Adipose tissue (tissue), 3 donors: ENCODE measurements around the gene BMPER. TPM values are rescaled to one million over a fixed set of nuclear protein-coding genes. Genes with fewer than 3 reads are reported as not detected.

ENCODE experiments used
- H3K27ac ChIP-seq: one replicate; pipeline ENCODE4 v1.5.1; 2013; ENCODE audit warnings: low read depth, low read length
- WGBS, 3 donors: extraction: QIAGEN DNeasy Blood & Tissue Kit; methylation state at CpG; one replicate each; pipeline ENCODE4 v1.1.7; 2013; 5-methylcytosine and 5-hydroxymethylcytosine counted together
- polyA plus RNA-seq, 3 donors: library from polyadenylated mRNA; stranded (reverse); fragments of 200-250 nt; gene quantifications; one replicate each; pipeline ENCODE4 v1.2.3, GENCODE V29; 2013
- donor health status: healthy with polysubstance abuse.
- donor health status: Bipolar disorder and iron deficiency.
- donor health status: healthy.

Gene BMPER
- polyA plus RNA-seq, 3 donors, result 1.2 to 9.3 (median 4.8) TPM

DNA sequence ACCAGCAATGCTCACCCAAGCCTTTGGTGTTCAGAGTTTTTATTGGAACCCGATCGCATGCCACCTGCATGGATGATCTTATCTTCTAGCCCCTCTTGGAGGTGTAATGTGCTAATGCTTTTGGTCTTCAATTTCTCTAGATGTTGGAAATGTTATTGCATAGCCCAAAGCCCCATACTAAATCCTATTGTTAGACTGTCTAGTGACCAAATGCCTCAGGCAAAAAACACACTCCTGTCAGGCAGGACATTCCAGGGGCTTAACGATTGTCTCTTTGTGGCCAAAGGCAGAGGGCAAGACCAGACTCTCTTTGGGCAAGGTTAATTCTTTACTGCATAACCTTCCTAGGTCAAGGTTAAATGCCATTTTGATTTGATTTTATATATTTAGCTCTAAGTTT, 187.9 kb downstream of the BMPER start:
- no peak overlapping the region for H3K27ac ChIP-seq
- 86 to 90% (median 89%) methylated on average over 3 of the region's 3 CpGs for WGBS, 3 donors

GRCh38 chr7:34096198-34096651, 190.9 kb downstream of the BMPER start:
- no peak overlapping the region for H3K27ac ChIP-seq
- 26 to 61% (median 53%) methylated on average over 4 of the region's 4 CpGs for WGBS, 3 donors

GRCh38 chr7:34096777-34097176, 191.4 kb downstream of the BMPER start:
- H3K27ac ChIP-seq, result no peak overlapping the region
- 36 to 52% (median 42%) methylated on average over 2 of the region's 2 CpGs for WGBS, 3 donors

GRCh38 chr7:34100661-34101060, 195.3 kb downstream of the BMPER start:
- WGBS, 3 donors, result 60 to 92% (median 80%) methylated on average over 4 of the region's 4 CpGs
- no peak overlapping the region for H3K27ac ChIP-seq

DNA sequence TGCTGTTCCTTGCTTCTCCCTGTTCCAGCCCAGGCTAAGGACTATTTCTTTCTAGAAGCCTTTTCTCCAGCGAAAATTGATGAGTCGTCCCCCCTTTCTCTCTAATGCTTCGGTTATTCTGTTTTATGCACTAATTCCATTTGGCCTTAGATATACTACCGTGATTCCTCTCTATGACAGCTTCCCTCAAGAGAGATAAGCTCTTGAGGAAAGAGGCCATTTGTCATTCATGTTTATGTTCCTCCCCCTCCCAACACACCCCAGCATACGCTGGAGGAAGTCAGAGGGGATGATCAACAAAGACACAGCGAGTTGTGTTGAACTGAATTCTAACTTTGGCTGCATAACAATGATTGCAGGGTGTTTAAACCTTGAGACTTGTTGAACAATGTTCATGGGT, 198.8 kb downstream of the BMPER start:
- 29 to 42% (median 35%) methylated on average over 6 of the region's 6 CpGs for WGBS, 3 donors
- no peak overlapping the region for H3K27ac ChIP-seq

GRCh38 chr7:34104992-34105391, 199.7 kb downstream of the BMPER start:
- WGBS, 3 donors, result 75 to 89% (median 85%) methylated on average over 1 of the region's 1 CpG
- no peak overlapping the region for H3K27ac ChIP-seq

GRCh38 chr7:34107276-34107675, 201.9 kb downstream of the BMPER start:
- no peak overlapping the region for H3K27ac ChIP-seq
- WGBS, 3 donors, result 46 to 72% (median 59%) methylated on average over 5 of the region's 5 CpGs

DNA sequence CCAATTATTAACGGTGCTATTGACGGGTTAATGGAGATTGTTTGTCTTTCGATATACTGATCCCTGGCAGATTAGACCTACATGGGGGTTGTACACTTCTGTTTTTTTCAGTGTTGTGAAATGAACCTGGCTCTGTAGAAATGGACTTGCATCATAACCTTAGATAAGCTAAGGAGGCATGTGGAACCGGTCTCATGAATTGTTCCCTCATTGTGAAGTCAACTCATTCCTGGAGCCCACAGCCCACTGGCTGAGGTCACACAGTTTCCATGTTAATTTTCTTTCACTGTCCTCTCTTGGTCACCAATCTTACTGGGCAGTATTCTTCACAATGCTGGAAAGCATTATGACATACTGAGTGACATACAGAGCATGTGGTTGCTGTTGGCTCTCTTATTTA, 202.8 kb downstream of the BMPER start:
- 51 to 72% (median 69%) methylated on average over 4 of the region's 4 CpGs for WGBS, 3 donors

GRCh38 chr7:34109936-34110780, 204.8 kb downstream of the BMPER start:
- WGBS, 3 donors, result 52 to 72% (median 71%) methylated on average over 8 of the region's 8 CpGs
- no peak overlapping the region for H3K27ac ChIP-seq

More for the DNA sequence above, 202.8 kb downstream of the BMPER start:
- no peak overlapping the region for H3K27ac ChIP-seq

- 58 to 85% (median 77%) methylated on average over 3 of the region's 3 CpGs for WGBS, 3 donors
- H3K27ac ChIP-seq, result no peak overlapping the region
These were observed 205.7 kb downstream of the BMPER start for GRCh38 chr7:34111031-34111430.

DNA sequence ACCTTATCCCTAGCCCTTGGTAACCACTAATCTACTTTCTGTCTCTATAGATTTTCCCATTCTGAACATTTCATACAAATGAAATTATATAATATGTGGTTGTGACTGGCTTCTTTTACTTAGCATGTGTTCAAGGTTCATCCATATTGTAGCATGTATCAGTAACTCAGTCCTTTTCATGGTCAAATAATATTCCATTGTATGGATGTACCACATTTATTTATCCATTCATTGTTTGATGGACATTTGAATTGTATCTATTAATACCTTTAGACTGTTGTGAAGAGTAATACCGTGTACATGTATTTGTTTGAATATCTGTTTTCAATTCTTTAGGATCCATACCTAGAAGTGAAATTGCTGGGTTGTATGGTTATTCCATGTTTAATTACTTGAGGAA, 210.2 kb downstream of the BMPER start:
- H3K27ac ChIP-seq, result no peak overlapping the region
- 72 to 98% (median 95%) methylated on average over 1 of the region's 1 CpG for WGBS, 3 donors

DNA sequence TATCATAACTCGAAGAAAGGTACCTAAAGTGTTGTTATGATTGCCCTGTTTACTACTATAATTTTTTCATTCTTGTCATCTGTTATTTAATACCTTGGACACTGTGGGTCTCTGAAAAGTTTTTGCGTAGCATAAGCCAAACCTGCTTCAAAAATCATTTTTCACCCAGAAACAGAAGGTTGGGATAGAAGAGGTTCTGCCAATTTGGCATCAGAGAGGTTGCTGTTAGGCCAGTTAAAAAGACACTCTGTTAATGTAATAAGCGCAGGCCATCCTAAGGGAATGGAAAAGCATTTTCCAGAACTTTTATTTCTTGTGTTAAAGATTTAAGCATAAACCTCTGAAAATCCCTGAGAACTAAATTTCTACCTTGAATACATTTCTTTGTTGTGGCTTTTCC, 212.2 kb downstream of the BMPER start:
- 66 to 74% (median 74%) methylated on average over 3 of the region's 3 CpGs for WGBS, 3 donors

DNA sequence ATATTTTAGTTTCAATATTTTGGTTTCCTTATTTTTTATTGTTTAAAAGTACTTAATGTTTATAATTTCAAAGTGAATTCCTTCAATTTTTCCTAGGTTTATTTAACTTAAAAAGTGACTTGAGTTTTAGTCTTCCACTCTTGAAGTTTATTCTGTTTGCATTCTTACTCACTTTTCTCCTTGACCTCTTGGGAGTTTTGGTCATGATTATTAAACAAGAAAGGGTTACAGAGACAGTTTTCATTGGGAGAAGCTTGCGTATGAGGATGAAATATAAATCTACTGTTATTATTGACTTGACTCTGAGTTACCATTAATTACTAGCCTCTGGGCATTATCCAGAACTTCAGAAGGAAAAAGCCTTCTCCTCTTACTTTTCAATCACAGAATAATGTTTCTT, 216.0 kb downstream of the BMPER start:
- no peak overlapping the region for H3K27ac ChIP-seq
- 61 to 83% (median 82%) methylated on average over 1 of the region's 1 CpG for WGBS, 3 donors

More for the DNA sequence above, 212.2 kb downstream of the BMPER start:
- H3K27ac ChIP-seq, result no peak overlapping the region

GRCh38 chr7:34123316-34123715, 218.0 kb downstream of the BMPER start:
- no peak overlapping the region for H3K27ac ChIP-seq
- WGBS, 3 donors, result 34 to 81% (median 80%) methylated on average over 2 of the region's 2 CpGs

GRCh38 chr7:34124765-34125164, 219.4 kb downstream of the BMPER start:
- 0 to 72% (median 55%) methylated on average over 1 of the region's 1 CpG for WGBS, 3 donors

DNA sequence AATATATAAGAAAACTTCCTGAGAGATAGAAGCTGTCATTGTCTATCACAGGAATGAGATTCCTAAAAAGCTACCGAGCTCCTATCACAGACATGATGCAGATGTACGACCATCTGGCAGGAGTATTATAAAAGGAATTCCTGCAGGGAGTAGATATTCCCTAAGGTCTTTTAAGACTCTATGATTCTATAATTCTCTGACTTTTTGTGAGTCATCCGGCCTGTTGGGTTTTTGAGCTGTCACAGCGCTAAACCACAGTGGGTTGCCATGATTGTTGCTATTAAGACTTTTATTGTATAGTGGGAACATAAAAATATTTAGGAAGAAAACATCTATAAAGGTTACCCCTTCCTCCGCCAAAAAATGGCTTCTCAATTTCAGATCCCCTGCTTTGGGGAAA, 223.4 kb downstream of the BMPER start:
- no peak overlapping the region for H3K27ac ChIP-seq
- 67 to 75% (median 70%) methylated on average over 5 of the region's 5 CpGs for WGBS, 3 donors

More at GRCh38 chr7:34124765-34125164, 219.4 kb downstream of the BMPER start:
- H3K27ac ChIP-seq, result no peak overlapping the region

DNA sequence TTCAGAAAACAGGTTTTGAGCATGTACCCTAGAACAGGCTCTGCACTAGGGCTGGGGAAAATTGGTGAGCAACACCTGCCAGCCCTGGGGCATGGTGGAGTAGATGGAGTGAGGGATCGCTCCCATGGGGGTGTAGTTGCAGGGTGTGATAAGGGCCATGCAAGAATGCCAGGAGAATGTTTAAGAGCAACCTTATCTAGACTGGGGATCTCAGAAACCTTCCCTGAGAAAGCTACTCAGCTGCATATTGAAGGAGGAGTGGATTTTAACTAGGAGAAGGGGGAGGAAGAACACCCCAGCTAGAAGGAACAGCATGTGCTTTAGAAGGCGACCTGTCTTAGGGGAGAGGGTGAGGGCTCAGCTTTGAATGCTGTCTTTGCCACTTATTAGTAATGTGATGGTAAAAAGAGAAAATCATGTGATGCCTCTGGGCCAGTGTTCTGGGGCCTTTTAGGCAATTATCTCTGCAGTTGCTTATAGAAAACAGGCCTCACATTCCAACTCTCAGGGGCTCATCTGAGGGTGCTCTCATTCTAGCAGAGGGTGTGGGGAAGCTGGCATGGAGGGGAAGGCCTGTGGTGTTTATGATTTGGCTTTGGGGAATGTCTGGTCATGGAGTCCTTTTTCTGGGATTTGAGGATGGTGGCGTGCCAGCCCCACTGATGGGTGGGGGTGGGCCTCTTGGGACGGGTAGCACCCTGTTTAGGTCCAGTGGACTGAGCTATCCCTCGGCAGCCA, 225.4 kb downstream of the BMPER start:
- WGBS, 3 donors, result 69 to 89% (median 87%) methylated on average over 5 of the region's 5 CpGs
- no peak overlapping the region for H3K27ac ChIP-seq

DNA sequence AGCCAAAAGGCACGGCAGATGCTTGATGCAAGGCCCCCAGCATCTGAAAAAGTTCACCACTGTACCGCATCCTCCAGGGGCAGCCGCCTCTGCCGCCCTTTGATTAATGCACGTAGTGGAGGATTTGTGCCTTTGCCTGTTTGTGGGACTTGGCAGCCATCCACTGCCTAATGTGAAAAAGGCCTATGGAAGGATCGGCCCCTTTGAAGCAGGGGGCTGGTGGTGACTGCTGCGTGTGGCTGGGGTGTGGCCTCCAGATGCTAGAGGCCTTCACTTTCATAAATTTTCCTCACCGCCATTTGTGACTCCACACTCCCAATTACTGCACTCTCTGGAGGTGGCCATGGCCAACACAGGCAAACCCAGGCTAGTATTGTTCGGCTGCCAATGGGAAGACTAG, 226.0 kb downstream of the BMPER start:
- WGBS, 3 donors, result 66 to 81% (median 79%) methylated on average over 9 of the region's 9 CpGs
- H3K27ac ChIP-seq, result no peak overlapping the region

GRCh38 chr7:34133356-34133982, 228.1 kb downstream of the BMPER start:
- no peak overlapping the region for H3K27ac ChIP-seq
- WGBS, 3 donors, result 70 to 85% (median 80%) methylated on average over 8 of the region's 8 CpGs
